K562 (cell line): Measurements from ENCODE around the gene SCRG1. TPM values are rescaled to one million over a fixed set of nuclear protein-coding genes. Genes with fewer than 3 reads are reported as not detected.

Experiments used
- BDP1 ChIP-seq: IDR thresholded peaks from 3 replicates; pipeline ENCODE4 v1.6.1; 2011; ENCODE audit not compliant: insufficient read length, insufficient read depth
- CAMTA2 ChIP-seq: fragments of 250-450 bp; sonication (Bioruptor Pico); conservative IDR thresholded peaks from 2 replicates; pipeline ENCODE4 v1.5.1; 2022
- DPF2 ChIP-seq: fragments of 450-650 bp; IDR thresholded peaks from 2 replicates; pipeline ENCODE4 v1.6.1; 2016
- E2F6 ChIP-seq, 2 experiments: IDR thresholded peaks; 2 replicates each; pipeline ENCODE4 v1.6.1; 2011; ENCODE audit warnings: borderline replicate concordance in 1 of 2, control low read depth in 1 of 2, low read depth in 1 of 2, low read length in 1 of 2, mild to moderate bottlenecking in 1 of 2, mixed read lengths in 1 of 2, moderate library complexity in 1 of 2; ENCODE audit not compliant: insufficient read depth in 1 of 2, insufficient read length in 1 of 2, poor library complexity in 1 of 2, severe bottlenecking in 1 of 2; ENCODE audit errors: extremely low read depth in 1 of 2
- HDAC2 ChIP-seq: fragments of 450-650 bp; IDR thresholded peaks from 2 replicates; pipeline ENCODE4 v1.6.1; 2016; ENCODE audit warnings: mild to moderate bottlenecking
- KDM2B ChIP-seq: fragments of 250-450 bp; sonication (Bioruptor Pico); IDR thresholded peaks from 2 replicates; pipeline ENCODE4 v1.8.0; 2021; ENCODE audit warnings: mild to moderate bottlenecking, moderate library complexity
- MAX ChIP-seq: sonication (generic); formaldehyde crosslinking; IDR thresholded peaks from 2 replicates; pipeline ENCODE4 v1.9.0; 2022; ENCODE audit warnings: mild to moderate bottlenecking, missing genetic modification reagents
- MTA3 ChIP-seq: fragments of 450-650 bp; formaldehyde crosslinking; IDR thresholded peaks from 2 replicates; pipeline ENCODE4 v1.6.1; 2017; ENCODE audit warnings: mild to moderate bottlenecking, borderline replicate concordance
- POLR3A ChIP-seq: IDR thresholded peaks from 2 replicates; pipeline ENCODE4 v1.6.1; 2011; ENCODE audit warnings: borderline replicate concordance, mild to moderate bottlenecking, moderate library complexity; ENCODE audit not compliant: insufficient read length, insufficient read depth; ENCODE audit errors: extremely low read depth
- RAD21 ChIP-seq, 2 experiments: fragments of 250-450 bp in 1 of 2; fragments of 450-650 bp in 1 of 2; sonication (Bioruptor Pico) in 1 of 2; formaldehyde crosslinking in 1 of 2; IDR thresholded peaks in 1 of 2; conservative IDR thresholded peaks in 1 of 2; 2 replicates each; pipeline versions ENCODE4 v1.4.0 to v1.8.0; 2020 to 2022; ENCODE audit warnings: mild to moderate bottlenecking in 2 of 2, moderate library complexity in 1 of 2
- RBBP5 ChIP-seq: fragments of 200-600 bp; sonication (generic); IDR thresholded peaks from 2 replicates; pipeline ENCODE4 v1.6.1; 2012; ENCODE audit warnings: borderline replicate concordance, mild to moderate bottlenecking, low read length, control low read depth, inconsistent platforms; ENCODE audit not compliant: insufficient read depth, poor library complexity, severe bottlenecking
- SPI1 ChIP-seq: IDR thresholded peaks from 2 replicates; pipeline ENCODE4 v1.6.1; 2011; ENCODE audit warnings: low read depth, low read length, control low read depth, borderline replicate concordance
- TAF1 ChIP-seq: IDR thresholded peaks from 2 replicates; pipeline ENCODE4 v1.6.1; 2011; ENCODE audit warnings: mild to moderate bottlenecking, low read length, moderate library complexity; ENCODE audit not compliant: insufficient read depth, control insufficient read depth, severe bottlenecking; ENCODE audit errors: extremely low read depth
- TEAD2 ChIP-seq: fragments of 450-650 bp; IDR thresholded peaks from 2 replicates; pipeline ENCODE4 v1.6.1; 2016; ENCODE audit warnings: missing genetic modification characterization, control low read depth, missing compliant biosample characterization
- TFE3 ChIP-seq: fragments of 450-650 bp; formaldehyde crosslinking; IDR thresholded peaks from 2 replicates; pipeline ENCODE4 v1.4.0; 2020; ENCODE audit warnings: mild to moderate bottlenecking, mixed read lengths
- ZFX ChIP-seq: sonication (generic); formaldehyde crosslinking; IDR thresholded peaks from 2 replicates; pipeline ENCODE4 v1.8.0; 2022; ENCODE audit warnings: mild to moderate bottlenecking, missing genetic modification reagents, moderate library complexity
- ZNF408 ChIP-seq: fragments of 250-450 bp; sonication (Bioruptor Pico); IDR thresholded peaks from 2 replicates; pipeline ENCODE4 v1.4.0; 2020; ENCODE audit warnings: low read depth, mild to moderate bottlenecking, moderate library complexity
- polyA plus RNA-seq, 8 experiments: library from polyadenylated mRNA; depleted of rRNA in 4 of 8; stranded (reverse) in 5 of 8; unstranded in 3 of 8; fragments of >200 nt; fragmentation: Nextera tagmentation in 2 of 8; fragmentation: Illumina TruSeq in 1 of 8; extraction: Ambion mirVana in 2 of 8; extraction: Trizol in 1 of 8; gene quantifications; 2 replicates each; pipeline versions ENCODE4 v1.2.1 to v1.2.3, GENCODE V29; 2011 to 2014; ENCODE audit warnings: inconsistent platforms in 1 of 8, missing spikeins in 1 of 8
- total RNA-seq, 7 experiments: library from RNA; depleted of rRNA in 6 of 7; stranded (reverse); fragments of >200 nt in 6 of 7; fragmentation: Illumina TruSeq in 2 of 7; extraction: Trizol in 2 of 7; gene quantifications; 2 replicates each; pipeline versions ENCODE4 v1.2.1 to v1.2.3, GENCODE V29; 2011 to 2021; ENCODE audit warnings: low replicate concordance in 1 of 7
- TF ChIP-seq, protein P1 (sequence below): fragments of 200-800 bp; sonication (Bioruptor generic); IDR thresholded peaks from 2 replicates; pipeline ENCODE4 v1.6.1; 2016; ENCODE audit warnings: missing genetic modification characterization, missing compliant biosample characterization

The SCRG1 gene
- total and polyA plus RNA-seq, 9 of the 15 experiments (the other 6 are each of a cell fraction or from before 2014, with no cell fraction given): 0.01 TPM; not detected in 7

GRCh38 chr4:173370477-173371291 is 28.2 kb downstream of the SCRG1 start, which contains the start of gene SAP30 (continued):
- TF ChIP-seq TFE3 (no peak), RBBP5 (peak; percentile 87), E2F6 (IDR thresholded peaks at IDR 0.05; ENCODE audit: borderline replicate concordance in 1 of 2, extremely low read depth in 1 of 2, insufficient read depth in 1 of 2, insufficient read length in 1 of 2, low read depth in 1 of 2, low read length in 1 of 2, poor library complexity in 1 of 2, severe bottlenecking in 1 of 2) (peak; percentile 63 to 68), SPI1 (no peak), DPF2 (0 out of 2 replicates have a peak, but pooled peaks have one; percentile 24), MTA3 (no peak), KDM2B (CRISPR knock-in tag) (0 out of 2 replicates have a peak, but pooled peaks have one; percentile 20), ZNF408 (CRISPR knock-in tag) (no peak), MAX (CRISPR knock-in tag) (peak; percentile 80), HDAC2 (peak; percentile 73), TEAD2 (no peak), POLR3A (no peak), BDP1 (no peak), TAF1 (peak; percentile 66), ZFX (CRISPR knock-in tag) (peak; percentile 84), RAD21 (CRISPR knock-in tag; conservative IDR thresholded peaks at IDR 0.05 in 1 of 2, IDR thresholded peaks at IDR 0.05 in 1 of 2) (no peak), CAMTA2 (CRISPR knock-in tag) (no peak)
- TF ChIP-seq, protein P1, sequence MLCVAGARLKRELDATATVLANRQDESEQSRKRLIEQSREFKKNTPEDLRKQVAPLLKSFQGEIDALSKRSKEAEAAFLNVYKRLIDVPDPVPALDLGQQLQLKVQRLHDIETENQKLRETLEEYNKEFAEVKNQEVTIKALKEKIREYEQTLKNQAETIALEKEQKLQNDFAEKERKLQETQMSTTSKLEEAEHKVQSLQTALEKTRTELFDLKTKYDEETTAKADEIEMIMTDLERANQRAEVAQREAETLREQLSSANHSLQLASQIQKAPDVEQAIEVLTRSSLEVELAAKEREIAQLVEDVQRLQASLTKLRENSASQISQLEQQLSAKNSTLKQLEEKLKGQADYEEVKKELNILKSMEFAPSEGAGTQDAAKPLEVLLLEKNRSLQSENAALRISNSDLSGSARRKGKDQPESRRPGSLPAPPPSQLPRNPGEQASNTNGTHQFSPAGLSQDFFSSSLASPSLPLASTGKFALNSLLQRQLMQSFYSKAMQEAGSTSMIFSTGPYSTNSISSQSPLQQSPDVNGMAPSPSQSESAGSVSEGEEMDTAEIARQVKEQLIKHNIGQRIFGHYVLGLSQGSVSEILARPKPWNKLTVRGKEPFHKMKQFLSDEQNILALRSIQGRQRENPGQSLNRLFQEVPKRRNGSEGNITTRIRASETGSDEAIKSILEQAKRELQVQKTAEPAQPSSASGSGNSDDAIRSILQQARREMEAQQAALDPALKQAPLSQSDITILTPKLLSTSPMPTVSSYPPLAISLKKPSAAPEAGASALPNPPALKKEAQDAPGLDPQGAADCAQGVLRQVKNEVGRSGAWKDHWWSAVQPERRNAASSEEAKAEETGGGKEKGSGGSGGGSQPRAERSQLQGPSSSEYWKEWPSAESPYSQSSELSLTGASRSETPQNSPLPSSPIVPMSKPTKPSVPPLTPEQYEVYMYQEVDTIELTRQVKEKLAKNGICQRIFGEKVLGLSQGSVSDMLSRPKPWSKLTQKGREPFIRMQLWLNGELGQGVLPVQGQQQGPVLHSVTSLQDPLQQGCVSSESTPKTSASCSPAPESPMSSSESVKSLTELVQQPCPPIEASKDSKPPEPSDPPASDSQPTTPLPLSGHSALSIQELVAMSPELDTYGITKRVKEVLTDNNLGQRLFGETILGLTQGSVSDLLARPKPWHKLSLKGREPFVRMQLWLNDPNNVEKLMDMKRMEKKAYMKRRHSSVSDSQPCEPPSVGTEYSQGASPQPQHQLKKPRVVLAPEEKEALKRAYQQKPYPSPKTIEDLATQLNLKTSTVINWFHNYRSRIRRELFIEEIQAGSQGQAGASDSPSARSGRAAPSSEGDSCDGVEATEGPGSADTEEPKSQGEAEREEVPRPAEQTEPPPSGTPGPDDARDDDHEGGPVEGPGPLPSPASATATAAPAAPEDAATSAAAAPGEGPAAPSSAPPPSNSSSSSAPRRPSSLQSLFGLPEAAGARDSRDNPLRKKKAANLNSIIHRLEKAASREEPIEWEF (CRISPR knock-in tag): no peak
